Mucosa of descending colon (tissue), 3 donors: ENCODE measurements around the gene DPCD. TPM values are rescaled to one million over a fixed set of nuclear protein-coding genes. Genes with fewer than 3 reads are reported as not detected.
"Not testable (repeated sequence)": the region's sequence is repeated elsewhere in the genome, so short reads cannot be mapped to it uniquely, and the experiment has no call there.

ENCODE experiments used
- ATAC-seq: fragments of 200-7000 bp; cut with Tn5 transposase; one replicate; pipeline ENCODE4 v1.9.1; 2020; ENCODE audit warnings: mild to moderate bottlenecking, moderate library complexity
- DNase-seq, 3 donors: peaks; one replicate each; pipeline ENCODE4 v3.0.0-alpha.2; 2020
- H3K36me3 ChIP-seq: fragments of 200-600 bp; one replicate; pipeline ENCODE4 v1.8.0; 2021; ENCODE audit warnings: low read depth, mild to moderate bottlenecking
- H3K4me1 ChIP-seq: fragments of 200-600 bp; one replicate; pipeline ENCODE4 v1.8.0; 2021; ENCODE audit warnings: low read depth, mild to moderate bottlenecking
- H3K4me3 ChIP-seq: fragments of 200-600 bp; one replicate; pipeline ENCODE4 v1.8.0; 2021; ENCODE audit warnings: mild to moderate bottlenecking
- H3K9me3 ChIP-seq: fragments of 200-600 bp; one replicate; pipeline ENCODE4 v1.8.0; 2021; ENCODE audit warnings: mild to moderate bottlenecking
- CTCF ChIP-seq: fragments of 200-600 bp; IDR thresholded peaks from one replicate; pipeline ENCODE4 v1.8.0; 2022; ENCODE audit warnings: antibody characterized with exemption, mild to moderate bottlenecking
- intact Hi-C, 2 donors: fragments of 100-400 bp; cut with DNase I in 1 of 2; cut with micrococcal nuclease in 1 of 2; formaldehyde crosslinking; loops; one replicate each; pipeline versions ENCODE4 v1.11.0 to v1.11.1; 2022; cut with DNase I, micrococcal nuclease
- total RNA-seq, 3 donors: library from RNA; stranded (reverse); fragmentation: NEBNext Ultra II Directional in 2 of 3; extraction: Animal tissue kit (Norgen Biotek cat#: 25700) in 2 of 3; gene quantifications; one replicate each; pipeline versions ENCODE4 v1.2.1 to v1.2.4, GENCODE V29; 2021 to 2023
- donor health status: DM: no; HTN: no; CAD: no; lungs with moderate emphysema.
- donor health status: DM: no; HTN: no; CAD: no.
- donor health status: DM: no; HTN: yes; CAD: no.

The DPCD gene
- total RNA-seq, 3 donors from 2014 or later = 6.8 to 12.3 (median 9.9) TPM

GRCh38 chr10:101624526-101625102 lies 36.5 kb downstream of the DPCD start:
- Histone ChIP-seq H3K9me3 (no peaks in the 10 kb centered on the region), H3K4me3 (no peak overlapping the region), H3K4me1 (no peaks in the 10 kb centered on the region), H3K36me3 (no peaks in the 10 kb centered on the region)
- intact Hi-C loops = no loop called here
- ATAC-seq (no peak), DNase-seq (no peak)
- no peak for TF ChIP-seq CTCF

GRCh38 chr10:101625821-101626412 lies 37.8 kb downstream of the DPCD start:
- no peak for TF ChIP-seq CTCF
- intact Hi-C loops = no loop called here

GRCh38 chr10:101629837-101630632 lies 41.9 kb downstream of the DPCD start:
- Histone ChIP-seq H3K9me3 (no peaks in the 10 kb centered on the region), H3K4me1 (no peaks in the 10 kb centered on the region), H3K4me3 (no peak overlapping the region), H3K36me3 (no peaks in the 10 kb centered on the region)
- intact Hi-C loops = no loop called here
- ATAC-seq (no peak), DNase-seq (no peak)
- TF ChIP-seq CTCF = no peak

More at GRCh38 chr10:101625821-101626412, 37.8 kb downstream of the DPCD start:
- no peaks in the 10 kb centered on the region for H3K36me3 ChIP-seq
- H3K4me1 ChIP-seq = no peaks in the 10 kb centered on the region
- ATAC-seq (no peak), DNase-seq (no peak)
- H3K9me3 ChIP-seq = no peaks in the 10 kb centered on the region
- H3K4me3 ChIP-seq = no peak overlapping the region

- ATAC-seq (no peak), DNase-seq (no peak)
- Histone ChIP-seq H3K4me1 (no peaks in the 10 kb centered on the region), H3K36me3 (no peaks in the 10 kb centered on the region), H3K9me3 (no peaks in the 10 kb centered on the region), H3K4me3 (no peak overlapping the region)
- no peak for TF ChIP-seq CTCF
- intact Hi-C loops = no loop called here
Observed at GRCh38 chr10:101630633-101630920, 42.5 kb downstream of the DPCD start.

- intact Hi-C loops = no loop called here
- no peaks in the 10 kb centered on the region for H3K36me3 ChIP-seq
- no peak for ATAC-seq
Observed at GRCh38 chr10:101631821-101632475, 43.8 kb downstream of the DPCD start.

GRCh38 chr10:101633510-101633909 lies 45.4 kb downstream of the DPCD start:
- H3K4me1 ChIP-seq, H3K4me3 ChIP-seq, ATAC-seq, H3K36me3 ChIP-seq, DNase-seq, intact Hi-C loops, H3K9me3 ChIP-seq: not testable (repeated sequence)

More at GRCh38 chr10:101631821-101632475, 43.8 kb downstream of the DPCD start:
- no peak for TF ChIP-seq CTCF
- Histone ChIP-seq H3K9me3 (no peaks in the 10 kb centered on the region), H3K4me3 (no peak overlapping the region), H3K4me1 (no peaks in the 10 kb centered on the region)
- no peak for DNase-seq
